HepG2 (cell line): ENCODE data around the gene HERC6. TPM values are rescaled to one million over a fixed set of nuclear protein-coding genes. Genes with fewer than 3 reads are reported as not detected.
A peak's percentile ranks its signal among the peaks of the same experiment; 100 is the strongest.

ENCODE experiments used
- AGO1 ChIP-seq: fragments of 200-400 bp; formaldehyde crosslinking; IDR thresholded peaks from 2 replicates; pipeline ENCODE4 v1.6.1; 2017; ENCODE audit warnings: mild to moderate bottlenecking, low read depth, low read length, moderate library complexity; ENCODE audit not compliant: poor library complexity, severe bottlenecking
- ARID2 ChIP-seq: sonication (generic); formaldehyde crosslinking; IDR thresholded peaks from 2 replicates; pipeline ENCODE4 v1.8.1; 2022; ENCODE audit warnings: mild to moderate bottlenecking, missing genetic modification reagents, borderline replicate concordance
- CBX5 ChIP-seq: sonication (generic); formaldehyde crosslinking; IDR thresholded peaks from 2 replicates; pipeline ENCODE4 v1.4.0; 2020; ENCODE audit warnings: missing genetic modification reagents, borderline replicate concordance
- ELF3 ChIP-seq: IDR thresholded peaks from 2 replicates; pipeline ENCODE4 v1.6.1; 2016; ENCODE audit warnings: missing genetic modification reagents, missing compliant biosample characterization
- HMGXB4 ChIP-seq, 2 experiments: sonication (generic) in 1 of 2; formaldehyde crosslinking in 1 of 2; IDR thresholded peaks; 2 replicates each; pipeline versions ENCODE4 v1.4.0 to v1.6.1; 2018 to 2020; ENCODE audit warnings: missing genetic modification reagents in 2 of 2, borderline replicate concordance in 1 of 2, low read depth in 1 of 2, mild to moderate bottlenecking in 1 of 2, missing biosample characterization in 1 of 2
- ISL2 ChIP-seq: sonication (generic); formaldehyde crosslinking; IDR thresholded peaks from 2 replicates; pipeline ENCODE4 v1.5.0; 2020; ENCODE audit warnings: missing genetic modification reagents
- KLF13 ChIP-seq: sonication (generic); formaldehyde crosslinking; IDR thresholded peaks from 2 replicates; pipeline ENCODE4 v1.4.0; 2020; ENCODE audit warnings: mild to moderate bottlenecking, missing genetic modification reagents
- MIXL1 ChIP-seq: IDR thresholded peaks from 2 replicates; pipeline ENCODE4 v1.6.1; 2016
- MYPOP ChIP-seq: sonication (generic); formaldehyde crosslinking; IDR thresholded peaks from 2 replicates; pipeline ENCODE4 v1.8.1; 2023; ENCODE audit warnings: mild to moderate bottlenecking, moderate library complexity, missing genetic modification reagents
- PATZ1 ChIP-seq: sonication (generic); formaldehyde crosslinking; IDR thresholded peaks from 2 replicates; pipeline ENCODE4 v1.4.0; 2020; ENCODE audit warnings: missing genetic modification reagents
- RCOR2 ChIP-seq: IDR thresholded peaks from 2 replicates; pipeline ENCODE4 v1.6.1; 2016; ENCODE audit warnings: missing biosample characterization, missing genetic modification reagents
- RFXAP ChIP-seq: sonication (generic); formaldehyde crosslinking; IDR thresholded peaks from 2 replicates; pipeline ENCODE4 v1.4.0; 2020; ENCODE audit warnings: missing genetic modification reagents, borderline replicate concordance
- SKI ChIP-seq: fragments of 450-650 bp; IDR thresholded peaks from one replicate; pipeline ENCODE4 v1.6.1; 2018; ENCODE audit warnings: mild to moderate bottlenecking; ENCODE audit not compliant: partially characterized antibody
- SMAD3 ChIP-seq: sonication (generic); formaldehyde crosslinking; IDR thresholded peaks from 2 replicates; pipeline ENCODE4 v1.4.0; 2020; ENCODE audit warnings: missing genetic modification reagents
- SPEN ChIP-seq: sonication (generic); formaldehyde crosslinking; IDR thresholded peaks from 2 replicates; pipeline ENCODE4 v1.5.1; 2020; ENCODE audit warnings: low read depth, mild to moderate bottlenecking, missing genetic modification reagents
- TBX2 ChIP-seq: sonication (generic); formaldehyde crosslinking; IDR thresholded peaks from 2 replicates; pipeline ENCODE4 v1.5.0; 2020; ENCODE audit warnings: missing genetic modification reagents, mild to moderate bottlenecking, borderline replicate concordance
- ZMYM2 ChIP-seq: sonication (generic); formaldehyde crosslinking; IDR thresholded peaks from 2 replicates; pipeline ENCODE4 v1.8.0; 2022; ENCODE audit warnings: mild to moderate bottlenecking, missing genetic modification reagents
- ZNF431 ChIP-seq: sonication (generic); formaldehyde crosslinking; IDR thresholded peaks from 2 replicates; pipeline ENCODE4 v1.9.0; 2022; ENCODE audit warnings: missing genetic modification reagents, low read depth, mild to moderate bottlenecking, borderline replicate concordance
- ZNF609 ChIP-seq: sonication (generic); formaldehyde crosslinking; IDR thresholded peaks from 2 replicates; pipeline ENCODE4 v1.4.0; 2020; ENCODE audit warnings: mild to moderate bottlenecking, missing genetic modification reagents, borderline replicate concordance
- polyA plus RNA-seq, 8 experiments: library from polyadenylated mRNA; depleted of rRNA in 3 of 8; stranded (reverse) in 7 of 8; unstranded in 1 of 8; fragments of >200 nt; fragmentation: Illumina TruSeq in 4 of 8; extraction: Trizol in 4 of 8; gene quantifications; 2 replicates each; pipeline versions ENCODE4 v1.2.1 to v1.2.3, GENCODE V29; 2011 to 2016; ENCODE audit warnings: low read depth in 4 of 8, missing spikeins in 1 of 8, mixed read lengths in 1 of 8; ENCODE audit not compliant: insufficient read depth in 1 of 8
- total RNA-seq, 5 experiments: library from RNA; depleted of rRNA; stranded (reverse); fragments of >200 nt; fragmentation: Illumina TruSeq; extraction: Trizol; gene quantifications; 2 replicates each; pipeline ENCODE4 v1.2.3, GENCODE V29; 2016; ENCODE audit warnings: low read depth in 1 of 5

HERC6 gene
- total and polyA plus RNA-seq, 2 of the 13 experiments (the other 11 are each of a cell fraction or from before 2014, with no cell fraction given): 0.50 to 2.0 TPM

- TF ChIP-seq ZNF609 (CRISPR knock-in tag) (peak; percentile 70; the same call in 1 of the 2 replicates), ELF3 (CRISPR knock-in tag) (peak; percentile 66; the same call in 1 of the 2 replicates), SPEN (peak; percentile 59; the same call in 1 of the 2 replicates), TBX2 (CRISPR knock-in tag) (peak; percentile 64; the same call in 1 of the 2 replicates), KLF13 (0 out of 2 replicates have a peak, but pooled peaks have one; percentile 26), ZNF431 (CRISPR knock-in tag) (0 out of 2 replicates have a peak, but pooled peaks have one; percentile 2), PATZ1 (CRISPR knock-in tag) (peak; percentile 31; the same call in 1 of the 2 replicates), AGO1 (peak; percentile 36), CBX5 (CRISPR knock-in tag) (peak; percentile 48; the same call in 1 of the 2 replicates), MYPOP (CRISPR knock-in tag) (peak; percentile 82; the same call in 1 of the 2 replicates), RFXAP (CRISPR knock-in tag) (peak; percentile 64; the same call in 1 of the 2 replicates), ZMYM2 (CRISPR knock-in tag) (peak; percentile 81), SKI (peak; percentile 80), SMAD3 (CRISPR knock-in tag) (peak; percentile 81; the same call in 1 of the 2 replicates), RCOR2 (peak; percentile 17; the same call in 1 of the 2 replicates), HMGXB4 (CRISPR knock-in tag; IDR thresholded peaks at IDR 0.05; ENCODE audit: borderline replicate concordance in 1 of 2, low read depth in 1 of 2) (peak; percentile 69 to 82; a peak in 3 of 4 replicates), ISL2 (CRISPR knock-in tag) (peak; percentile 49; the same call in 1 of the 2 replicates), ARID2 (CRISPR knock-in tag) (no peak), MIXL1 (0 out of 2 replicates have a peak, but pooled peaks have one; percentile 35)
Measured at GRCh38 chr4:88456670-88457306, 78.1 kb downstream of the HERC6 start, which contains the start of gene HERC5 (continued).
